ENCODE data around the gene GDF3. TPM values are rescaled to one million over a fixed set of nuclear protein-coding genes. Genes with fewer than 3 reads are reported as not detected.

Gene GDF3
- total RNA-seq, 2 experiments from 2014 or later: not detected

DNA sequence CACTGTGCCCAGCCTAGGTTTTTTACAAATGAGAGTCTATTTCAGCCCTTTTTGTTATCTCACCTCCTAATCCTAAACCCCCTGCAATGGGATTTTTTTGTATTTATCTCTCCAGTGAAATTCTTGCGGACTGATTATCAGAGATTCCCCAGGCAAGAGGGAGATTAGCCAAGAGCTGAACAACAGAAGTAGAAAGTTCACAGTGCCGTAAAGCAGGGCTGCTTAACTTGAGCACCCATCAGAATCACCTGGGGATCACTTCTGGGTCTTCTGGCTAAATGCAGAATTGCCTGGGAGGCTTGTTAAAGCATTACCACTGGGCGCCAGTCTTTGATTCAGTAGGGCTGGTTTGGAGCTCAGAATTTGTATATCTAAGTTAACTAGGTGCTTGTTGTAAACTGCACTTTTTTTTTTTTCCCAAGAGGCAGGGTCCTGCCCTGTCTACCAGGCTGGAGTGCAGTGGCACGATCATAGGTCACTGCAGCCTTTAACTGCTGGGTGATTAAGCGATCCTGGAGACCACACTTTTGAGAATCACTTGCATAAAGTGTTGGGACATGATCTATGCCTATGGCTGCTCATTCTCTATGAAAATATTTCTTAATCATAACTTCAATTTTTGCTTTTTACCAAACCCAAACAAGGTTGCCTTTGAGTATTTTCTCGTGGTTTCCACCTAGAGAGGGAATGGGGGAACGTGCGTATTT lies 14.5 kb upstream of the GDF3 start:
- ChIA-PET CTCF (no interaction called here), POLR2A (no interaction called here)
- no peak overlapping the region for H3K4me3 Mint-ChIP-seq
- DNase-seq (no peak), ATAC-seq (ENCODE audit: poor library complexity) (no peak)
- H3K4me1 Mint-ChIP-seq (ENCODE audit: low read depth): no peaks in the 10 kb centered on the region
- no peaks in the 10 kb centered on the region for H3K9me3 Mint-ChIP-seq
- no peaks in the 10 kb centered on the region for H3K4me1 ChIP-seq (ENCODE audit: insufficient read depth, low read length)
- no peak overlapping the region for H3K27ac ChIP-seq (ENCODE audit: low read depth in 1 of 2, low read length in 2 of 2)
- H3K9me3 ChIP-seq (ENCODE audit: control insufficient read depth in 1 of 2, insufficient read depth in 1 of 2, low read length in 2 of 2): peaks cover 0 to 4% of the 10 kb centered on the region in 2 experiments
- H3K27ac Mint-ChIP-seq: no peak overlapping the region
- TF ChIP-seq, protein P1, sequence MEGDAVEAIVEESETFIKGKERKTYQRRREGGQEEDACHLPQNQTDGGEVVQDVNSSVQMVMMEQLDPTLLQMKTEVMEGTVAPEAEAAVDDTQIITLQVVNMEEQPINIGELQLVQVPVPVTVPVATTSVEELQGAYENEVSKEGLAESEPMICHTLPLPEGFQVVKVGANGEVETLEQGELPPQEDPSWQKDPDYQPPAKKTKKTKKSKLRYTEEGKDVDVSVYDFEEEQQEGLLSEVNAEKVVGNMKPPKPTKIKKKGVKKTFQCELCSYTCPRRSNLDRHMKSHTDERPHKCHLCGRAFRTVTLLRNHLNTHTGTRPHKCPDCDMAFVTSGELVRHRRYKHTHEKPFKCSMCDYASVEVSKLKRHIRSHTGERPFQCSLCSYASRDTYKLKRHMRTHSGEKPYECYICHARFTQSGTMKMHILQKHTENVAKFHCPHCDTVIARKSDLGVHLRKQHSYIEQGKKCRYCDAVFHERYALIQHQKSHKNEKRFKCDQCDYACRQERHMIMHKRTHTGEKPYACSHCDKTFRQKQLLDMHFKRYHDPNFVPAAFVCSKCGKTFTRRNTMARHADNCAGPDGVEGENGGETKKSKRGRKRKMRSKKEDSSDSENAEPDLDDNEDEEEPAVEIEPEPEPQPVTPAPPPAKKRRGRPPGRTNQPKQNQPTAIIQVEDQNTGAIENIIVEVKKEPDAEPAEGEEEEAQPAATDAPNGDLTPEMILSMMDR (IDR thresholded peaks at IDR 0.05): no peak
- H3K4me3 ChIP-seq (ENCODE audit: low read length): no peak overlapping the region
- no peaks in the 10 kb centered on the region for H3K27me3 ChIP-seq (ENCODE audit: control insufficient read depth in 1 of 2, insufficient read depth in 2 of 2, low read length in 2 of 2)
- no peaks in the 10 kb centered on the region for H3K36me3 Mint-ChIP-seq (ENCODE audit: low read depth)
- peaks cover 3% of the 10 kb centered on the region for H3K27me3 Mint-ChIP-seq
- H3K36me3 ChIP-seq (ENCODE audit: insufficient read depth, low read length): no peaks in the 10 kb centered on the region
- intact Hi-C loops (cut with DNase I, micrococcal nuclease): no loop called here

DNA sequence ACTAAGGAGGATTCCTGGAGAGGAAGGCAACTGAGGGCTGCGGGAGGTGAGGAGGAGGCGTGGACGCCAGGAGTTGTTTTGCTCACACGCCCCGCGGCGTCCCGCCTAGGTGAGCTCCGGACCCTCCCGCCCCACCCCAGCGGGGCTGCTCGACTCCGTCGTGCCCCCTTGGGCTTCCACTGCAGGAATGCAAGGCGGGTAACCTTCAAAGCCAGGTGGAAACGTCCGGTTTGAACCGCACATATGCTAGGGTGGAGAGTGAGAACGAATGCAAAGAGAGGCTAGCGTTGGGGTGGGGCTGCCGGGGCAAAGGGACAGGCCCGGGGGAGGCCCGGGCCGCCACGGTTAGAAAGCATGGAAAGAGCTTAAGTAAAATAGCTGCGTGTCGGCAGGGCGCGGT lies 10.3 kb upstream of the GDF3 start:
- Mint-ChIP-seq H3K4me3 (no peak overlapping the region), H3K27me3 (no peaks in the 10 kb centered on the region), H3K27ac (no peak overlapping the region), H3K9me3 (no peaks in the 10 kb centered on the region), H3K4me1 (ENCODE audit: low read depth) (no peaks in the 10 kb centered on the region), H3K36me3 (ENCODE audit: low read depth) (no peaks in the 10 kb centered on the region)
- Histone ChIP-seq H3K9me3 (ENCODE audit: control insufficient read depth in 1 of 2, insufficient read depth in 1 of 2, low read length in 2 of 2) (no peaks in the 10 kb centered on the region), H3K4me1 (ENCODE audit: insufficient read depth, low read length) (no peaks in the 10 kb centered on the region), H3K4me3 (ENCODE audit: low read length) (no peak overlapping the region), H3K27ac (ENCODE audit: low read depth in 1 of 2, low read length in 2 of 2) (no peak overlapping the region), H3K27me3 (ENCODE audit: control insufficient read depth in 1 of 2, insufficient read depth in 2 of 2, low read length in 2 of 2) (no peaks in the 10 kb centered on the region), H3K36me3 (ENCODE audit: insufficient read depth, low read length) (no peaks in the 10 kb centered on the region)
- intact Hi-C loops (cut with DNase I, micrococcal nuclease): no loop called here
- TF ChIP-seq, protein P1 (IDR thresholded peaks at IDR 0.05): no peak
- DNase-seq: no peak
- POLR2A ChIA-PET: no interaction called here
- no peak for ATAC-seq (ENCODE audit: poor library complexity)
- CTCF ChIA-PET: no interaction called here

DNA sequence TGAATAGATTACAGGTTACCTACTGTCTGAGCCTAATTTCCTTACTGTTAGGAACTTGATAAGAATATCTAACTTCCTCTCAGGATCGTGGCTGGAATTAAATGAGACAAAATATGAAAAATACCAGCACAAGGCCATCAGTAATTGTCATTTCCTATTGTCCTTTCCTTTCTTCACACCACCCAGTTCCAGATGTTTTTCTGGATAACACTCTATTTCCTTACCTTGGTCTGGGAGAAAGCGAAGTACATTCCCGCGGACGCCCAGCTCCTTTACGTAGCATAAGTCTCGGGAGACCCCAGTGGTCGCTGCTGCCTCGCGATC lies 376 bp downstream of the GDF3 start:
- H3K9me3 Mint-ChIP-seq: no peaks in the 10 kb centered on the region
- H3K27ac Mint-ChIP-seq: no peak overlapping the region
- intact Hi-C loops (cut with DNase I, micrococcal nuclease): no loop called here
- ATAC-seq (ENCODE audit: poor library complexity) (no peak), DNase-seq (no peak)
- H3K4me1 Mint-ChIP-seq (ENCODE audit: low read depth): peaks cover 15% of the 10 kb centered on the region
- TF ChIP-seq, protein P1 (IDR thresholded peaks at IDR 0.05): no peak
- H3K36me3 Mint-ChIP-seq (ENCODE audit: low read depth): no peaks in the 10 kb centered on the region
- Histone ChIP-seq H3K27ac (ENCODE audit: low read depth in 1 of 2, low read length in 2 of 2) (no peak overlapping the region), H3K9me3 (ENCODE audit: control insufficient read depth in 1 of 2, insufficient read depth in 1 of 2, low read length in 2 of 2) (no peaks in the 10 kb centered on the region), H3K4me1 (ENCODE audit: insufficient read depth, low read length) (peaks cover 4% of the 10 kb centered on the region), H3K27me3 (ENCODE audit: control insufficient read depth in 1 of 2, insufficient read depth in 2 of 2, low read length in 2 of 2) (no peaks in the 10 kb centered on the region), H3K4me3 (ENCODE audit: low read length) (no peak overlapping the region), H3K36me3 (ENCODE audit: insufficient read depth, low read length) (no peaks in the 10 kb centered on the region)
- H3K4me3 Mint-ChIP-seq: no peak overlapping the region
- ChIA-PET POLR2A (no interaction called here), CTCF (no interaction called here)
- peaks cover 10% of the 10 kb centered on the region for H3K27me3 Mint-ChIP-seq

Measured in CD4-positive, alpha-beta T cell (primary cell).